NB4 (cell line): Measurements from ENCODE around the gene FZD7.

Source experiments
- POLR2A ChIP-seq: IDR thresholded peaks from 2 replicates; pipeline ENCODE4 v1.6.1; 2011; ENCODE audit warnings: mild to moderate bottlenecking; ENCODE audit not compliant: insufficient read length; ENCODE audit errors: extremely low read depth
- TF ChIP-seq, protein P1 (sequence below): IDR thresholded peaks from 2 replicates; pipeline ENCODE4 v1.6.1; 2011; ENCODE audit warnings: low read depth, low read length
- TF ChIP-seq, protein P2 (sequence below): IDR thresholded peaks from one replicate; pipeline ENCODE4 v1.5.1; 2012; ENCODE audit warnings: low read depth, low read length

DNA sequence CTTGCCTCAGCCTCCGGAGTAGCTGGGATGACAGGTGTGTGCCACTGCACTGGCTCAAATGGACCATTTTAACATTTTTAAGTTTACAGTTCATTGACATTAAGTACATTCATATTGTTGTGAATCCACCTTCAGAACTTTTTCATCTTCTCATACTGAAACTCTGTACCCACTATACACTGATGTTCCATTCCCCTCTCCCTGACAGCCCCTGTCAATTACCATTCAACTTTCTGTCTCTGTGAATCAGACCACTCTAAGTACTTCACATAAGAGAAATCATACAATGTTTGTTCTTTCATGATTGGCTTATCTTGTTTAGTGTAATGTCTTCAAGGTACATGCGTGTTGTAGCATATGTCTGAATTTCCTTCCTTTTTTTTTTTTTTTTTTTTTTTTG lies 37.5 kb downstream of the FZD7 start:
- no peak for TF ChIP-seq POLR2A
- TF ChIP-seq, protein P1, sequence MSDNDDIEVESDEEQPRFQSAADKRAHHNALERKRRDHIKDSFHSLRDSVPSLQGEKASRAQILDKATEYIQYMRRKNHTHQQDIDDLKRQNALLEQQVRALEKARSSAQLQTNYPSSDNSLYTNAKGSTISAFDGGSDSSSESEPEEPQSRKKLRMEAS, result no peak
- TF ChIP-seq, protein P2, sequence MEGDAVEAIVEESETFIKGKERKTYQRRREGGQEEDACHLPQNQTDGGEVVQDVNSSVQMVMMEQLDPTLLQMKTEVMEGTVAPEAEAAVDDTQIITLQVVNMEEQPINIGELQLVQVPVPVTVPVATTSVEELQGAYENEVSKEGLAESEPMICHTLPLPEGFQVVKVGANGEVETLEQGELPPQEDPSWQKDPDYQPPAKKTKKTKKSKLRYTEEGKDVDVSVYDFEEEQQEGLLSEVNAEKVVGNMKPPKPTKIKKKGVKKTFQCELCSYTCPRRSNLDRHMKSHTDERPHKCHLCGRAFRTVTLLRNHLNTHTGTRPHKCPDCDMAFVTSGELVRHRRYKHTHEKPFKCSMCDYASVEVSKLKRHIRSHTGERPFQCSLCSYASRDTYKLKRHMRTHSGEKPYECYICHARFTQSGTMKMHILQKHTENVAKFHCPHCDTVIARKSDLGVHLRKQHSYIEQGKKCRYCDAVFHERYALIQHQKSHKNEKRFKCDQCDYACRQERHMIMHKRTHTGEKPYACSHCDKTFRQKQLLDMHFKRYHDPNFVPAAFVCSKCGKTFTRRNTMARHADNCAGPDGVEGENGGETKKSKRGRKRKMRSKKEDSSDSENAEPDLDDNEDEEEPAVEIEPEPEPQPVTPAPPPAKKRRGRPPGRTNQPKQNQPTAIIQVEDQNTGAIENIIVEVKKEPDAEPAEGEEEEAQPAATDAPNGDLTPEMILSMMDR, result no peak
